Natural killer cell (primary cell): ENCODE data around the gene AGAP2. TPM values are rescaled to one million over a fixed set of nuclear protein-coding genes. Genes with fewer than 3 reads are reported as not detected.
"Not testable (repeated sequence)": the region's sequence is repeated elsewhere in the genome, so short reads cannot be mapped to it uniquely, and the experiment has no call there.

Experiments
- ATAC-seq, 3 donors: fragments of 150-1000 bp in 2 of 3; fragments of 200-7000 bp in 1 of 3; cut with Tn5 transposase; 1 replicate in 1 of 3; 2 replicates in 2 of 3; pipeline ENCODE4 v1.10.0; 2021; ENCODE audit warnings: mild to moderate bottlenecking in 2 of 3, moderate library complexity in 2 of 3
- DNase-seq, 2 donors: peaks; one replicate each; pipeline versions ENCODE4 v3.0.0 to v3.0.0-alpha.2; 2013 to 2021; ENCODE audit warnings: mixed read lengths in 1 of 2
- H3K27ac ChIP-seq: one replicate; pipeline ENCODE4 v1.5.1; 2013; ENCODE audit warnings: mild to moderate bottlenecking, low read length
- H3K27me3 ChIP-seq: one replicate; pipeline ENCODE4 v1.6.1; 2013; ENCODE audit warnings: low read length; ENCODE audit not compliant: control insufficient read depth, insufficient read depth
- H3K36me3 ChIP-seq: one replicate; pipeline ENCODE4 v1.6.1; 2013; ENCODE audit warnings: low read length; ENCODE audit not compliant: control insufficient read depth, insufficient read depth
- H3K4me1 ChIP-seq: one replicate; pipeline ENCODE4 v1.6.1; 2013; ENCODE audit warnings: low read length; ENCODE audit not compliant: control insufficient read depth, insufficient read depth
- H3K4me3 ChIP-seq: one replicate; pipeline ENCODE4 v1.5.1; 2013; ENCODE audit warnings: low read length
- H3K9me3 ChIP-seq: one replicate; pipeline ENCODE4 v1.6.1; 2013; ENCODE audit warnings: low read length; ENCODE audit not compliant: control insufficient read depth, insufficient read depth
- H3K27ac Mint-ChIP-seq, 2 donors: one replicate each; pipeline ENCODE4 v1.8.0; 2022; ENCODE audit warnings: mild to moderate bottlenecking in 2 of 2, mixed read lengths in 2 of 2, moderate library complexity in 1 of 2
- H3K27me3 Mint-ChIP-seq, 2 donors: one replicate each; pipeline ENCODE4 v1.8.0; 2022; ENCODE audit warnings: low read depth in 2 of 2, mixed read lengths in 2 of 2
- H3K36me3 Mint-ChIP-seq: one replicate; pipeline ENCODE4 v1.8.0; 2022; ENCODE audit warnings: mixed read lengths
- H3K4me1 Mint-ChIP-seq, 2 donors: one replicate each; pipeline ENCODE4 v1.8.0; 2022; ENCODE audit warnings: mixed read lengths in 2 of 2
- H3K4me3 Mint-ChIP-seq: one replicate; pipeline ENCODE4 v1.8.0; 2022; ENCODE audit warnings: mild to moderate bottlenecking, moderate library complexity, mixed read lengths
- H3K9me3 Mint-ChIP-seq, 2 donors: one replicate each; pipeline ENCODE4 v1.8.0; 2022; ENCODE audit warnings: mixed read lengths in 2 of 2
- WGBS: methylation state at CpG from one replicate; pipeline ENCODE4 v1.1.7; 2013; ENCODE audit warnings: missing lambda C conversion rate; ENCODE audit not compliant: insufficient coverage; 5-methylcytosine and 5-hydroxymethylcytosine counted together
- intact Hi-C: fragments of 100-400 bp; cut with micrococcal nuclease; formaldehyde crosslinking; loops from one replicate; pipeline ENCODE4 v1.14.2; 2022
- total RNA-seq, 4 donors: library from RNA; stranded (reverse); fragments of 120-200 nt in 1 of 4; gene quantifications; one replicate each; pipeline versions ENCODE4 v1.2.3 to v1.2.4, GENCODE V29; 2013 to 2022
- TF ChIP-seq, protein P1 (sequence below): fragments of 200-600 bp; IDR thresholded peaks from one replicate; pipeline ENCODE4 v1.8.0; 2022; ENCODE audit warnings: antibody characterized with exemption

AGAP2 gene
- total RNA-seq, 3 donors from 2014 or later (not counting 1 experiment from before 2014, with no cell fraction given), result 54.1 to 63.5 (median 54.8) TPM

DNA sequence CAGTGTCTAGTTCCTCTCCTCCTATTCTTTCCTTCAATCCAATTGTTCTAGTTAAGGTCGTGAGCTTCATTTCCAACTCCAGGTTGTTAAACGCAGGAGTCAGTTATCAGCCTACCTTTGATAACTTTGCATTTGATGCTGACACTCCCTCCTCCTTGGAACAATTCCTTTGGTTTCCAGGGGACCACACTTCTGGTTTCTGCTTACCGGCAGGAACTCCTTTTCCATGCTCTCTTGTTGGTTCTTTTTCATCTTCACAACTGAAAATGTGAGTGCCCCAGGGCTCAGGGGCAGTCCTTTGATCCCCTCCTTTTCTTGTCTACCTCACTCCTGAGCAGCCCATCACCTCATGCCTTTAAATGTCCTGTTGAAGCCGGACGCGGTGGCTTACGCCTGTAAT, 38.8 kb upstream of the AGAP2 start:
- Histone ChIP-seq H3K27me3 (no peaks in the 10 kb centered on the region), H3K27ac (no peak overlapping the region), H3K4me1 (peaks cover 33% of the 10 kb centered on the region), H3K9me3 (no peaks in the 10 kb centered on the region), H3K36me3 (no peaks in the 10 kb centered on the region), H3K4me3 (no peak overlapping the region)
- DNase-seq (no peak), ATAC-seq (no peak)
- H3K27me3 Mint-ChIP-seq, result no peaks in the 10 kb centered on the region
- H3K4me3 Mint-ChIP-seq, result no peak overlapping the region
- H3K9me3 Mint-ChIP-seq, result no peaks in the 10 kb centered on the region
- WGBS, result 95% methylated on average over 3 of the region's 7 CpGs
- H3K27ac Mint-ChIP-seq, result no peak overlapping the region
- H3K4me1 Mint-ChIP-seq, result peaks cover 16 to 17% of the 10 kb centered on the region in 2 donors
- TF ChIP-seq, protein P1, sequence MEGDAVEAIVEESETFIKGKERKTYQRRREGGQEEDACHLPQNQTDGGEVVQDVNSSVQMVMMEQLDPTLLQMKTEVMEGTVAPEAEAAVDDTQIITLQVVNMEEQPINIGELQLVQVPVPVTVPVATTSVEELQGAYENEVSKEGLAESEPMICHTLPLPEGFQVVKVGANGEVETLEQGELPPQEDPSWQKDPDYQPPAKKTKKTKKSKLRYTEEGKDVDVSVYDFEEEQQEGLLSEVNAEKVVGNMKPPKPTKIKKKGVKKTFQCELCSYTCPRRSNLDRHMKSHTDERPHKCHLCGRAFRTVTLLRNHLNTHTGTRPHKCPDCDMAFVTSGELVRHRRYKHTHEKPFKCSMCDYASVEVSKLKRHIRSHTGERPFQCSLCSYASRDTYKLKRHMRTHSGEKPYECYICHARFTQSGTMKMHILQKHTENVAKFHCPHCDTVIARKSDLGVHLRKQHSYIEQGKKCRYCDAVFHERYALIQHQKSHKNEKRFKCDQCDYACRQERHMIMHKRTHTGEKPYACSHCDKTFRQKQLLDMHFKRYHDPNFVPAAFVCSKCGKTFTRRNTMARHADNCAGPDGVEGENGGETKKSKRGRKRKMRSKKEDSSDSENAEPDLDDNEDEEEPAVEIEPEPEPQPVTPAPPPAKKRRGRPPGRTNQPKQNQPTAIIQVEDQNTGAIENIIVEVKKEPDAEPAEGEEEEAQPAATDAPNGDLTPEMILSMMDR, result no peak
- intact Hi-C loops, result no loop called here
- no peaks in the 10 kb centered on the region for H3K36me3 Mint-ChIP-seq

DNA sequence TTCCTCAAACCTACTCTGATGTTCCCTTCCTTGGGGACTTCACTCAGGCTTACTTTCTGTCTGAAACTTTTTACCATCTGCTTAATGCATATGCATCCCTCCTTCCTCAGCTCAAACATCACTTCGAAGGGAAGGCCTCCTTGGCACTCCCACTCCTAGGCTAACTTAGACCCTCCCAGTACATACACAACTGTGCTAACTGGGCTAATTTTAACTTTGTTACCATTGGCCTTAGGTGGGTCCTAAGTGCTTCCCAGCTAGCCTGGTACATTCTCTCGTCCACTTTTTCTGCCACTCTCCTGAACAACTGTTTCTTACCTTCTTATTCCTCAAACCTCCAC, 37.7 kb upstream of the AGAP2 start:
- H3K9me3 Mint-ChIP-seq, result no peaks in the 10 kb centered on the region
- H3K27me3 ChIP-seq, result no peaks in the 10 kb centered on the region
- H3K27ac Mint-ChIP-seq, result no peak overlapping the region
- H3K36me3 ChIP-seq, result no peaks in the 10 kb centered on the region
- 88% methylated on average over 2 of the region's 2 CpGs for WGBS
- H3K4me3 Mint-ChIP-seq, result no peak overlapping the region
- DNase-seq (no peak), ATAC-seq (no peak)
- no peak overlapping the region for H3K27ac ChIP-seq
- H3K27me3 Mint-ChIP-seq, result no peaks in the 10 kb centered on the region
- intact Hi-C loops, result no loop called here
- TF ChIP-seq, protein P1, result no peak
- H3K36me3 Mint-ChIP-seq, result no peaks in the 10 kb centered on the region
- H3K4me1 ChIP-seq, result peaks cover 34% of the 10 kb centered on the region
- H3K4me1 Mint-ChIP-seq, result peaks cover 14% of the 10 kb centered on the region in 2 donors
- no peak overlapping the region for H3K4me3 ChIP-seq
- no peaks in the 10 kb centered on the region for H3K9me3 ChIP-seq

DNA sequence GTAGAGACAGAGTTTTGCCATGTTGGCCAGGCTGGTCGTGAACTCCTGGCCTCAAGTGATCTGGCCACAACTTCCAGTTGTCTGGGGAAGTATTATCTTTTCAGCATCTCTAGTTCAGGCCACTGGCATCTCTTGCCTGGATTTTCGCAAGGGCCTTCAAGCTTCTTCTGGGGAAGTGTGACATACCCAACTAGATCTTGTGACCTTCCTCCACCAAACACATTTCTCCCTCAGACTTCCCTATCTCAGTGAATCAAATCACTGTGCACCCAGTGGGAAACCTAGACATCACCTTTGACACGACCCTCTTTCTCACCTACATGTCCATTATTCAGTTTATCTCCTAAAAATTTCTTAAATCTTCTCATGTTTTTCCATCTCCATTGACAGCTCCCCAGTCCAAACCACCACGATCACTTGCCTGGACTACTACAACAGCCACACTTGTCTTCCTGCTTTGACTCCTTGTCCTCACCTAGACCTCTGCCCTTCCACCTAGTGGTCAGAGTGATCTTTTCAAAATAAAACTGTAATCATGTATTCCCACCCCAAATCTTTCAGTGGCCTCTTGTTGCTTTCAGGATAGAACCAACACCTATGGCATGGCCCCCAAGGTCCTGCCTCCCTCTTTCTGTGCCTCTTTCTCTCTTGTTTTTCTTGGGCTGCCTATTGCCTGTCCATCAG, 37.2 kb upstream of the AGAP2 start:
- Histone ChIP-seq H3K9me3 (no peaks in the 10 kb centered on the region), H3K4me3 (no peak overlapping the region), H3K27ac (no peak overlapping the region), H3K36me3 (no peaks in the 10 kb centered on the region), H3K27me3 (no peaks in the 10 kb centered on the region), H3K4me1 (peaks cover 29% of the 10 kb centered on the region)
- no peaks in the 10 kb centered on the region for H3K36me3 Mint-ChIP-seq
- 86% methylated on average over 4 of the region's 4 CpGs for WGBS
- H3K4me3 Mint-ChIP-seq, result peak overlapping the region; percentile 5
- ATAC-seq (no peak), DNase-seq (no peak)
- no peaks in the 10 kb centered on the region for H3K27me3 Mint-ChIP-seq
- H3K9me3 Mint-ChIP-seq, result no peaks in the 10 kb centered on the region
- no peak overlapping the region for H3K27ac Mint-ChIP-seq
- intact Hi-C loops, result no loop called here
- TF ChIP-seq, protein P1, result no peak
- peaks cover 14% of the 10 kb centered on the region in 2 donors for H3K4me1 Mint-ChIP-seq

DNA sequence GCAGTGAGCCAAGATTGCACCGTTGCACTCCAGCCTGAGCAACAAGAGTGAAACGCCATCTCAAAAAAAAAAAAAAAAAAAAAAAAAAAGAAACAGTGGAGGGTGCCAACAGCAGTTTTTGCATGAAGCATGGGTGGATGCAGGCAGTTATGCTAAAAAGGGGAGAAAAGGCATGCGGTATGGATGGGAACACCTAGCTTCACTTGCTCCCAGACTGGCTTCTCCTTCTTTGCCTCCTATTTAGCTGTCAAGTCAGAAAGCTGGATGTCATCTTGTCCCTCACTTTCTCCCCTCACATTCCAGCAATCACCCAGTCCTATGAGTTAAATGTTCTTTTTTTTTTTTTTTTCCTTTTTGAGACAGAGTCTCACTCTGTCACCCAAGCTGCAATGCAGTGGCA, 36.5 kb upstream of the AGAP2 start:
- H3K27me3 Mint-ChIP-seq, result no peaks in the 10 kb centered on the region
- WGBS, result 75% methylated on average over 3 of the region's 3 CpGs
- no peaks in the 10 kb centered on the region for H3K36me3 Mint-ChIP-seq
- Histone ChIP-seq H3K27ac (no peak overlapping the region), H3K27me3 (no peaks in the 10 kb centered on the region), H3K4me3 (no peak overlapping the region), H3K36me3 (no peaks in the 10 kb centered on the region), H3K4me1 (peaks cover 23% of the 10 kb centered on the region), H3K9me3 (no peaks in the 10 kb centered on the region)
- H3K27ac Mint-ChIP-seq, result no peak overlapping the region
- H3K4me1 Mint-ChIP-seq, result peaks cover 14% of the 10 kb centered on the region in 2 donors
- intact Hi-C loops, result no loop called here
- H3K9me3 Mint-ChIP-seq, result no peaks in the 10 kb centered on the region
- peak overlapping the region; percentile 32 for H3K4me3 Mint-ChIP-seq
- DNase-seq (no peak), ATAC-seq (no peak)
- TF ChIP-seq, protein P1, result no peak

DNA sequence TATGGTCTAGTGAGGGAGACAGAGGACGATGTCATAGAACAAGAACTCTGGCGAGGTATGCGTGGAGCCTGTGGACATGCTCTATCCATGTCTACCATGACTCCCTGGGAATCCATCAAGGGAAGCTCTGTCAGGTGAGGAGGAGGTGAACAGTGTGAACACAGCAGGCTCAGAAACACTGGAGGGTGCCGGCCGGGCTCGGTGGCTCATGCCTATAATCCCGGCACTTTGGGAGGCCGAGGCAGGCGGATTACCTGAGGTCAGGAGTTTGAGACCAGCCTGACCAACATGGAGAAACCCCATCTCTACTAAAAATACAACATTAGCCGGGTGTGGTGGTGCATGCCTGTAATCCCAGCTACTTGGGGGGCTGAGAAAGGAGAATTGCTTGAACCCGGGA, 36.1 kb upstream of the AGAP2 start:
- intact Hi-C loops, H3K4me3 Mint-ChIP-seq, H3K27ac ChIP-seq, H3K36me3 ChIP-seq, H3K9me3 Mint-ChIP-seq, DNase-seq, H3K27ac Mint-ChIP-seq, H3K36me3 Mint-ChIP-seq, H3K4me3 ChIP-seq, H3K27me3 Mint-ChIP-seq, H3K27me3 ChIP-seq, H3K9me3 ChIP-seq, ATAC-seq: not testable (repeated sequence)
- peaks cover 14% of the 10 kb centered on the region in 2 donors for H3K4me1 Mint-ChIP-seq
- over 99% methylated on average over 11 of the region's 11 CpGs for WGBS
- peaks cover 21% of the 10 kb centered on the region for H3K4me1 ChIP-seq
